Thyroid gland (tissue), 4 donors: ENCODE data around the gene SPINK9.

Source experiments
- POLR2A ChIP-seq, 2 donors: fragments of 450-650 bp; IDR thresholded peaks; one replicate each; pipeline ENCODE4 v1.6.1; 2017; ENCODE audit warnings: antibody characterized with exemption in 2 of 2, mild to moderate bottlenecking in 2 of 2, moderate library complexity in 1 of 2
- TF ChIP-seq, protein P1 (sequence below), 6 experiments: fragments of 200-600 bp in 3 of 6; fragments of 450-650 bp in 3 of 6; sonication (generic) in 3 of 6; IDR thresholded peaks; one replicate each; pipeline ENCODE4 v1.5.1; 2016 to 2019; ENCODE audit warnings: antibody characterized with exemption in 6 of 6, mild to moderate bottlenecking in 2 of 6, inconsistent platforms in 1 of 6, moderate library complexity in 1 of 6

DNA sequence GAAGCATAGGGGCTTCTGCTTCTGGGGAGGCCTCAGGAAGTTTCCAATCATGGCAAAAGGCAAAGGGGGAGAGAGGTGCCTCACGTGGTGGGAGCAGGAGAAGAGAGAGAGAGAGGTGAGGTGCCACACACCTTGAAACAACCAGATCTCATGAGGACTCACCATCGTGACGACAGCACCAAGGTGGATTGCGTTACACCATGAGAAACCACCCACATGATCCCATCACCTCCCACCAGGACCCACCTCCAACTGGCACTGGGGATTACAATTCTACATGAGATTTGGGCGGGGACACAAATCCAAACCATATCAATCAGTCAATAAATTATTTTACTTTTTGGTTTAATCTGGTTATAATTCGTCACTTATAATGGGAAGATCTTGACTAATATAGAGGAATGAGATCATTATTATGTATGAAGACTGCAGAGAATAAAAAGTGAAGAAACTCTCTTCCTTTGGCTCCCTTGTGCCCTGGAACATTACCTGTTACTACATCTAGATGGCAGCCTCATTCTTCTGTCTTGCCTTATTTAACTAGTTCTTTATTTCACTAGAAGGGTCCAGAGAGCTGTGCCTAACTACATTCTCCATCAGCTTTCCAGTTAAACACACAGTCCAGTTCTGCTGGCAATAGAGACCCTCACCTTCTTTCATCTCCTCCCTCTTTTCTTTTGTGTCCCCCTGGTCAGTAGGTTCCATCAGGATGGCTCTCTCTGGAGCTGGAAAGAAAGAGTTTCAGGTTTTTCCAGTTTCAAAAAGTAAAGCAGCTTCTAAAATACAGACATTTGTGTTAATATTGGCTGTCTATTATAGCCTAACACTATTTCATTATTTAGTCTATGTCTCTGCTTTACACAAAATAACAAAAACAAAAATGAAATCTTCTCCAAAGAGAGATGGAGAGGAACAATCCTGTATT lies 44.8 kb upstream of the SPINK9 start:
- TF ChIP-seq, protein P1, sequence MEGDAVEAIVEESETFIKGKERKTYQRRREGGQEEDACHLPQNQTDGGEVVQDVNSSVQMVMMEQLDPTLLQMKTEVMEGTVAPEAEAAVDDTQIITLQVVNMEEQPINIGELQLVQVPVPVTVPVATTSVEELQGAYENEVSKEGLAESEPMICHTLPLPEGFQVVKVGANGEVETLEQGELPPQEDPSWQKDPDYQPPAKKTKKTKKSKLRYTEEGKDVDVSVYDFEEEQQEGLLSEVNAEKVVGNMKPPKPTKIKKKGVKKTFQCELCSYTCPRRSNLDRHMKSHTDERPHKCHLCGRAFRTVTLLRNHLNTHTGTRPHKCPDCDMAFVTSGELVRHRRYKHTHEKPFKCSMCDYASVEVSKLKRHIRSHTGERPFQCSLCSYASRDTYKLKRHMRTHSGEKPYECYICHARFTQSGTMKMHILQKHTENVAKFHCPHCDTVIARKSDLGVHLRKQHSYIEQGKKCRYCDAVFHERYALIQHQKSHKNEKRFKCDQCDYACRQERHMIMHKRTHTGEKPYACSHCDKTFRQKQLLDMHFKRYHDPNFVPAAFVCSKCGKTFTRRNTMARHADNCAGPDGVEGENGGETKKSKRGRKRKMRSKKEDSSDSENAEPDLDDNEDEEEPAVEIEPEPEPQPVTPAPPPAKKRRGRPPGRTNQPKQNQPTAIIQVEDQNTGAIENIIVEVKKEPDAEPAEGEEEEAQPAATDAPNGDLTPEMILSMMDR (IDR thresholded peaks at IDR 0.05) = peak in 3 of 6 experiments; percentile 42 to 48 (median 47)
- TF ChIP-seq POLR2A (IDR thresholded peaks at IDR 0.05) = no peak
